GM04504 (cell line): Measurements from ENCODE around the gene DPEP3.
A peak's percentile ranks its signal among the peaks of the same experiment; 100 is the strongest.
"Not testable (repeated sequence)": the region's sequence is repeated elsewhere in the genome, so short reads cannot be mapped to it uniquely, and the experiment has no call there.

ENCODE experiments used
- DNase-seq: peaks from one replicate; pipeline ENCODE4 v3.0.0-alpha.2; 2012; ENCODE audit warnings: low read depth

DPEP3 gene

GRCh38 chr16:67944690-67945391, 35.5 kb downstream of the DPEP3 start:
- no peak for DNase-seq

DNA sequence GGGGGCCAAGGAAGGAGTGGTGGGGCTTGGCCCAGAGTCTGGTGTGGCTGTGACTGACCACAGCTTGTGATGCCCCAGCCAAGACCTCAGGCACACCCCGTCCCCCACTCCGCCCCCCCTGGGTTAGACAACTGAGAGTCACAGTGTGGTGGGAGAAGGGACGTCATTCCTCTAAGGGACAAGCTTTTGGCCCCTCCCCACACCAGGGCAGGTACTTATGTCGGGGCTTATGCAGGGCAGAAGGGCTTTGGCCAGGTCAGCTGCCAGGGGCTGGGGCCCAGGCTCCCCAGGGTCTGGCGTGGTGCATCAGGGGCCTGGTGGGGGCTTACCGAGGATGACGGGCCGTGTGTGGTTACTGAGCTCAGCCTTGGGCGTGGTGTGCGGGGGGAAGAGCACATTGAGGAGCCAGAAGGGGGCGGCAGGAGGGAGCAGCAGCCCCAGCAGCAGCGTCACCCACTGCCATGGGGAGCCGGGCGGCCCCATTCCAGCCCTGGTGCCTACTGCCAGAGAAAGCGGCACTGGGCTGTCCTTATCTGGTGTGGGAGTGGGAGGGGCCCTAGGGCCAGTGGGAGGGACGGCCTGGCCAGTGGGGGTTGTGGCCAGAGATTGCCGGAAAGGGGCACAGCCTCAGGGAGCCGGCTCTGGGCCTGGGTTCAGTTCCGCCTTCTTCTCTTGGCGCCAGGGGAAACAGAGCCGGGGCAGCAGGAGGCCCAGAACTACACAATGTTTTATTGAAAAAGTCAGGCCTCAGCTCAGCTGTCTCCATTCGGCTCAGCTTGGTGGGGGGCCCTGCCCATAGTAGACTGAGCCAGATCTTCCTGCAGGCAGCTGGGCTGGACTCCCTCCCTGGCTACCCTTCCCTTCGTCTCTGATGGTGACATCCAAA, 36.4 kb downstream of the DPEP3 start, which contains the start of gene LCAT:
TSS of gene LCAT (minus strand) at position 502 of the 886 bp plus-strand sequence. CDS start at position 483, 19 bp downstream.
- DNase-seq: no peak

DNA sequence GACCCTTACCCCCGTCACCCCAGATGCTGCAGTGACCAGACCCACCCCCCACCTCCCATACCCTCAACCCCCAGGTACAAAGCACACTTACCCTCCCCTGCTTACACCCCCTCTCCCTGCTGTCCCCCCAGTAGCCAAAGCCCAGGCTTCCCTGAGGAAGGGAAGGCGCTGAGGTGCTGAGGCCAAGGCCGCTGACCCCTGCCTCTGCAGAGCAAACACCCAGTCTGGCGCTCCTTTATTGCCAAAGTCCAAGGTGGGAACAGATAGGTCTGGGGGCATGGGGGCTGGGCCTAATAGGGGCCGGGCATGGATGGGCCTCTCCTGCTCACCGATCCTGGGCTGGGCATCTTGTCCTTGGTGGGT, 37.1 kb downstream of the DPEP3 start:
- DNase-seq: no peak

GRCh38 chr16:67942510-67943255, 37.6 kb downstream of the DPEP3 start:
- DNase-seq: no peak

GRCh38 chr16:67942200-67942509, 38.1 kb downstream of the DPEP3 start:
- DNase-seq: no peak

GRCh38 chr16:67941469-67942199, 38.7 kb downstream of the DPEP3 start:
- no peak for DNase-seq

DNA sequence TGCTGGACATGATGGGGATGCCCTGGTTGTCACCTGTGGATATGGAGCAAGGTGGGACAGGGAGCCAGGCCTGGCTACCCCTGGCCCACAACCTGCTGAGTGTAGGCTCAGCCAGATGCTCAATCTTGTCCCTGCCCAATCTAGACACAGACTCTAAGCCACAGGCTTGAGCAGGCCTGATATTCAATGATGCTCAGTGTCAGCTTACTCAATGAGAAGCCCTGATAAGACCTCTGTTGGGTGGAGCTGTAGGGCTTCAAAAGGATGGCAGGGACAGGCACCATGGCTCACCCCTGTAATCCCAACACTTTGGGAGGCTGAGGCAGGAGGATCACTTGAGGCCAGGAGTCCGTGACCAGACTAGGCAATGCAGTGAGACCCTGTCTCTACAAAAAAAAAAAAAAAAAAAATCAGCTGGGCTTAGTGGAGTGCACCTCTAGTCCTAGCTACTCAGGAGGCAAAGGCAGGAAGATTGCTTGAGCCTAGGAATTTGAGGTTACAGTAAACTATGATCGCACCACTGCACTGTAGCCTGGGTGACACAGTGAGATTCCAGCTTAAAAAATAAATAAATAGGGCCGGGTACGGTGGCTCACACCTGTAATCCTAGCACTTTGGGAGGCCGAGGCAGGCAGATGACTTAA, 39.7 kb downstream of the DPEP3 start:
- DNase-seq: no peak

DNA sequence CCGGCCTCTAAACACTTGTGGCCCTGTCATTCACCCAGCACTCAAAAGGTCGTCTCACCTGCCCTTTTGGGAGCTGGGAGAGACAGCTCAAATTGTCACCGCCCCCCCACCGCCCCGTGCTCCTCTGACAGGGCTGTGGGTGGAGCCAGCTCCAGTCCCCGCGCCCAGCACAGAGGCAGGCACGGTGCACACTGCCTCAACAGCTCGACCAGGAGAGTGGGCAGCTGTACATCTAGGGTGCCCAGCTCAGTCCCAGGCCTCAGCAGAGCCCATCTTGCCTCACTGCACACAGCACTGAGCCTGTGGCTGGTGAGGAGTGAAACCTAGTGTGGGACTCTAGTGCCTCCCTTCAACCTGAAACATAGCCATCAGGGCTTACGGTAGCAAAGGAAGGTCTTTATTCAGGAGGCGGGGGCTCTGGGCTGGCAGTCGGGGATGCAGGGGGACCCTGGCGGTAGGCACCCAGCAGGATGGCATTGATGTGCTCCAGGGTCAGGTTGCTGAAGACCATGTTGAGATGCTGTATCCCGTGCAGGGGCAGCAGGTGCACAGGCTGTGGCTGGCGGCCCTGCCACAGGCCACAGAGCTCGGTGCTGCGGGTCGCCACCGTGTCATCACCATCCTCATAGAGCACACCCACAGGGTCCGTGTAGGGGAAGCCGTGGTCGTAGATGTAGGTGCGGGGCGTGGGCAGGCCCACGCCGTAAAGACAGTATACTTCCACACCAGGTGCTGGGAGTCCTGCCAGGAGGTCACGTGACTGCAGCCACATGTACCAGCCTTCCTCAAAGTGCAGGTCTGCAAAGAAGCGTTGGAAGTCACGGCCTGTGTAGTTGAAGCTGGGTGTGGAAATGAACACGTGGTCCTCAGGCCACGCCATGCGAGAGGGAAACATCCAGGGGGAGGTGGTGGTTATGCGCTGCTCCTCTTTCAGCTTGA, 40.5 kb downstream of the DPEP3 start:
- DNase-seq: no peak

DNA sequence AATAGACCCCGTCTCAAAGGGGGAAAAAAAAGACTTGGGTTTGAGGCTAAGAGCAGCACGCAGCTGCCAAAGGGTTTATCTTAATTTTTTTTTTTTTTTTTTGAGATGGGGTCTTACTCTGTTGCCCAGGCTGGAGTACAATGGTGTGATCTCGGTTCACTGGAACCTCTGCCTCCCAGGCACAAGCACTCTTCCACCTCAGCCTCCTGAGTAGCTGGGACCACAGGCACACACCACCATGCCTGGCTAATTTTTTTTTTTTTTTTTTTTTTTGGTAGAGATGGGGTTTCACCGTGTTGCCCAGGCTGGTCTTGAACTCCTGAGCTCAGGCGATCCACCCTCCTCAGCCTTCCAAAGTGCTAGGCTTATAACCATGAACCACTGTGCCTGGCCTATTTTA, 42.6 kb downstream of the DPEP3 start:
- DNase-seq: not testable (repeated sequence)

DNA sequence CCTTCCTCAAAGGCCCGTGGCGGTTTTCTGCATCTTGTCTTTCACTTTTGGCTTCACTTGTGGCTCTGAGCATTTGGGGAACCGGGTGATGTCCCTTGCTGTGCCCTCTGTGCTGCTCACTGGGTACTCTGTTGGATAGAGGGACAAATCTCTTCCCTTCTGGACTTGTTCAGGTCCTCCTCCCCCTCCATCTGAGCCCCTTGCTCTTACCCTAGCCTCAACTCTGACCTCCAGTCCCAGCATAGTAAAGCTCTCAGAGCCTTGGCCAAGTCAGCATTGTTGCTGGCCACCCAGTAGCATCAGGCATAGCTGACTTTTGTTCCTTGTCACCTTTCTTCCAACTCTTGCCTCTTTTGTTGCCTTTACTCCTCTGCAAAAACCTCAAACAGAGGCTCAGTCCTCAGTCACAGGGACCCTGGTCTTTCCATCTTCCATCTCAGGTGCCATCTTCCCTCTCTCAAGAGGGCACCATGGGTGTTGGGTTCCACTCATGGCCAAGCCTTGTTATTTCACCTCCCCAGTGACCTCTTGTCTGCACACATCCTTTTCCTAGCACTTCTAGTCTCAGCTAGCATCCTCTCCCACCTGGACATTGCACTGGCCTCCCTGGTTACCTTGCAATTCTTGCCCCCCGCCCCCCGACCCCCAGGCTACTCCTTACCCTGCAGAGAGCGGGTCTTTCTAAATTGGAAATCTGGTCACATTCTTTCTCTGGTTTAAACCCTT, 43.3 kb downstream of the DPEP3 start:
- peak; percentile 47 for DNase-seq

DNA sequence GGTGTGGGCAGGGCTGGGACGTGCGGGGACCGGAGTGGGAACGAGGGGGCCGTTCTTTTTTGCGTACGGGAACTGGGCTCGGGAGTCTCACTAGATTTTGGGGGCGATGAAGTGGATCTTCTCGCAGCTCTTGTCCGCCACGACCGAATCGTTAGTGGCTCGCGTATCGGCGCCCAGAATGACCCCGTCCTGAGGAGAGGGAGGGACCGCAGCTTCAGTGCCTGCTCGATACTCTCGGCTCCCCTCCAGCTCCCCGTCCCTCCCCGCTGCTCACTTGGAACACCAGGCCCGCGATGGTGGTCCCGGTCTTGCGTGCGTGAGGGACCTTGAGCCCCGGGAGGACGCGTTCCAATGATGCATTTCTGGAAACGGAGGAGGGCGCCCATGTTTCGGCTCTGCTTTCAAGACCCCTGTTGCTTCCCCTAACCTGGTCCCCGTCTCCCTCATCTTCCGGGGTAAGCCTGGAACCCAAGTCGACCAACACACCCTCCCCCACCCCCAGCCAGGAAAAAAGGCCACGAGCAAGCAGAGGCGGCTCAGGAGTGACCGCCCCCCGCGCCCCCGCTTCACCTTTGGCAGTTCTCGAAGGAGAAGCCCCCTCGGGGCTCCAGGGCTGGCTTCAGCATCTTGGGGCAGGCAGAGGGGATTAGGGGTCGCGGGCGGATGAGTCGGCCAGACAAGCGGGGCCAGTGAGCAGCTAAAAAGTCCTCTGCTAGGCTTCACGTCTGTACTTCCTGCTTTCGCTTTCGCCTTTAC, 44.0 kb downstream of the DPEP3 start, which contains the start of gene PSMB10:
TSS of gene PSMB10 (minus strand) at position 727 of the 756 bp plus-strand sequence. CDS start at position 626, 101 bp downstream.
- no peak for DNase-seq

GRCh38 chr16:67935402-67936123, 44.7 kb downstream of the DPEP3 start:
- peak; percentile 85 for DNase-seq

- DNase-seq: no peak
Observed at GRCh38 chr16:67935101-67935401, 45.2 kb downstream of the DPEP3 start.

- no peak for DNase-seq
Observed at GRCh38 chr16:67934306-67935100, 45.8 kb downstream of the DPEP3 start.

- no peak for DNase-seq
Observed at GRCh38 chr16:67933805-67934204, 46.5 kb downstream of the DPEP3 start.

- no peak for DNase-seq
Observed at GRCh38 chr16:67932462-67932840, 47.8 kb downstream of the DPEP3 start.

GRCh38 chr16:67931712-67932461, 48.4 kb downstream of the DPEP3 start, which contains the start of gene CTRL:
Gene CTRL, minus strand, starts transcription at chr16:67931862. Its CDS starts 10 bp downstream, at chr16:67931852.
- no peak for DNase-seq
